Ovary (tissue), 3 donors: Measurements from ENCODE around the gene SAXO1.

Experiments
- EP300 ChIP-seq: sonication (generic); formaldehyde crosslinking; IDR thresholded peaks from one replicate; pipeline ENCODE4 v1.6.1; 2017; ENCODE audit warnings: antibody characterized with exemption
- TF ChIP-seq, protein P1 (sequence below), 3 donors: fragments of 450-650 bp in 2 of 3; fragments of 200-600 bp in 1 of 3; IDR thresholded peaks; one replicate each; pipeline versions ENCODE4 v1.5.1 to v1.8.0; 2016 to 2022; ENCODE audit warnings: antibody characterized with exemption in 3 of 3, mild to moderate bottlenecking in 1 of 3
- donor health status: DM: no; HTN: no; CAD: no.

GRCh38 chr9:18923671-18924430 lies 109.2 kb downstream of the SAXO1 start:
- TF ChIP-seq, protein P1, sequence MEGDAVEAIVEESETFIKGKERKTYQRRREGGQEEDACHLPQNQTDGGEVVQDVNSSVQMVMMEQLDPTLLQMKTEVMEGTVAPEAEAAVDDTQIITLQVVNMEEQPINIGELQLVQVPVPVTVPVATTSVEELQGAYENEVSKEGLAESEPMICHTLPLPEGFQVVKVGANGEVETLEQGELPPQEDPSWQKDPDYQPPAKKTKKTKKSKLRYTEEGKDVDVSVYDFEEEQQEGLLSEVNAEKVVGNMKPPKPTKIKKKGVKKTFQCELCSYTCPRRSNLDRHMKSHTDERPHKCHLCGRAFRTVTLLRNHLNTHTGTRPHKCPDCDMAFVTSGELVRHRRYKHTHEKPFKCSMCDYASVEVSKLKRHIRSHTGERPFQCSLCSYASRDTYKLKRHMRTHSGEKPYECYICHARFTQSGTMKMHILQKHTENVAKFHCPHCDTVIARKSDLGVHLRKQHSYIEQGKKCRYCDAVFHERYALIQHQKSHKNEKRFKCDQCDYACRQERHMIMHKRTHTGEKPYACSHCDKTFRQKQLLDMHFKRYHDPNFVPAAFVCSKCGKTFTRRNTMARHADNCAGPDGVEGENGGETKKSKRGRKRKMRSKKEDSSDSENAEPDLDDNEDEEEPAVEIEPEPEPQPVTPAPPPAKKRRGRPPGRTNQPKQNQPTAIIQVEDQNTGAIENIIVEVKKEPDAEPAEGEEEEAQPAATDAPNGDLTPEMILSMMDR (IDR thresholded peaks at IDR 0.05): no peak
- no peak for TF ChIP-seq EP300
